B cell (primary cell): Measurements from ENCODE around the gene SLC35F3. TPM values are rescaled to one million over a fixed set of nuclear protein-coding genes. Genes with fewer than 3 reads are reported as not detected.
"Not testable (repeated sequence)": the region's sequence is repeated elsewhere in the genome, so short reads cannot be mapped to it uniquely, and the experiment has no call there.

Experiments
- ATAC-seq: fragments of 200-7000 bp; cut with Tn5 transposase; one replicate; pipeline ENCODE4 v1.10.0; 2021; ENCODE audit warnings: low read depth, mild to moderate bottlenecking, moderate number of reproducible peaks, moderate library complexity
- CTCF ChIA-PET: fragments of 350-600 bp; sonication (Branson Sonifier 250); formaldehyde crosslinking; loops from one replicate; lab custom pipeline; 2021; ENCODE audit warnings: antibody characterized with exemption, inconsistent platforms; lab: Charles Lee
- POLR2A ChIA-PET: fragments of 350-600 bp; sonication (Branson Sonifier 250); formaldehyde crosslinking; loops from one replicate; lab custom pipeline; 2021; ENCODE audit warnings: antibody characterized with exemption; lab: Charles Lee
- DNase-seq: peaks from one replicate; pipeline ENCODE4 v3.0.0; 2013
- H2AFZ ChIP-seq: 2 replicates; pipeline ENCODE4 v1.6.1; 2012; ENCODE audit warnings: mild to moderate bottlenecking, low read depth, low read length; ENCODE audit not compliant: insufficient read depth, poor library complexity, severe bottlenecking
- H3K27ac ChIP-seq, 2 donors: 1 replicate in 1 of 2; 2 replicates in 1 of 2; pipeline ENCODE4 v1.5.1; 2012 to 2013; ENCODE audit warnings: low read length in 2 of 2, mild to moderate bottlenecking in 2 of 2, moderate library complexity in 1 of 2
- H3K27me3 ChIP-seq, 4 experiments: fragments of 200-600 bp in 1 of 4; sonication (generic) in 1 of 4; replicated peaks in 1 of 4; 1 replicate in 2 of 4; 2 replicates in 2 of 4; pipeline versions ENCODE4 v1.6.1 to v1.7.0; 2013 to 2016; ENCODE audit warnings: low read length in 3 of 4, mild to moderate bottlenecking in 2 of 4, mixed read lengths in 1 of 4, moderate library complexity in 1 of 4; ENCODE audit not compliant: insufficient read depth in 4 of 4, control insufficient read depth in 3 of 4; ENCODE audit errors: control extremely low read depth in 1 of 4
- H3K36me3 ChIP-seq, 2 experiments: replicated peaks in 1 of 2; 1 replicate in 1 of 2; 2 replicates in 1 of 2; pipeline versions ENCODE4 v1.6.1 to v1.7.1; 2013; ENCODE audit warnings: low read length in 1 of 2; ENCODE audit not compliant: insufficient read depth in 2 of 2, control insufficient read depth in 1 of 2; ENCODE audit errors: control extremely low read depth in 1 of 2, extremely low read depth in 1 of 2
- H3K4me1 ChIP-seq, 2 donors: fragments of 200-600 bp in 1 of 2; sonication (generic) in 1 of 2; 1 replicate in 1 of 2; 2 replicates in 1 of 2; pipeline versions ENCODE4 v1.5.1 to v1.6.1; 2013 to 2017; ENCODE audit warnings: low read length in 2 of 2; ENCODE audit not compliant: control insufficient read depth in 2 of 2, insufficient read depth in 2 of 2
- H3K4me2 ChIP-seq: replicated peaks from 2 replicates; pipeline ENCODE3; 2012; ENCODE audit warnings: mild to moderate bottlenecking, low read depth, low read length; ENCODE audit not compliant: poor library complexity, severe bottlenecking
- H3K4me3 ChIP-seq, 5 experiments: fragments of 200-600 bp in 1 of 5; sonication (generic) in 1 of 5; 1 replicate in 3 of 5; 2 replicates in 2 of 5; pipeline versions ENCODE4 v1.5.1 to v1.7.0; 2011 to 2016; ENCODE audit warnings: low read length in 4 of 5, mild to moderate bottlenecking in 4 of 5, low read depth in 2 of 5, control low read depth in 1 of 5, moderate library complexity in 1 of 5; ENCODE audit not compliant: insufficient read depth in 1 of 5; ENCODE audit errors: control extremely low read depth in 1 of 5, extremely low read depth in 1 of 5
- H3K79me2 ChIP-seq: fragments of 200-600 bp; sonication (generic); one replicate; pipeline ENCODE4 v1.6.0; 2016; ENCODE audit warnings: low read length; ENCODE audit not compliant: control insufficient read depth, insufficient read depth
- H3K9ac ChIP-seq: fragments of 200-600 bp; sonication (generic); 2 replicates; pipeline ENCODE4 v1.6.1; 2017; ENCODE audit warnings: mild to moderate bottlenecking, low read length, moderate library complexity
- H3K9me3 ChIP-seq, 3 donors: one replicate each; pipeline versions ENCODE4 v1.6.1 to v1.7.1; 2013; ENCODE audit warnings: low read length in 2 of 3; ENCODE audit not compliant: control insufficient read depth in 2 of 3, insufficient read depth in 1 of 3; ENCODE audit errors: control extremely low read depth in 1 of 3
- H4K20me1 ChIP-seq: 2 replicates; pipeline ENCODE4 v1.6.0; 2012; ENCODE audit warnings: mild to moderate bottlenecking, low read length; ENCODE audit not compliant: insufficient read depth, control insufficient read depth, poor library complexity, severe bottlenecking
- H3K27ac Mint-ChIP-seq: one replicate; pipeline ENCODE4 v1.8.0; 2021; ENCODE audit warnings: mixed read lengths
- H3K27me3 Mint-ChIP-seq: one replicate; pipeline ENCODE4 v1.8.0; 2021; ENCODE audit warnings: mixed read lengths
- H3K4me1 Mint-ChIP-seq: one replicate; pipeline ENCODE4 v1.8.0; 2021; ENCODE audit warnings: mixed read lengths
- H3K4me3 Mint-ChIP-seq: one replicate; pipeline ENCODE4 v1.8.0; 2021; ENCODE audit warnings: mixed read lengths
- H3K9me3 Mint-ChIP-seq: one replicate; pipeline ENCODE4 v1.8.0; 2022; ENCODE audit warnings: mixed read lengths; ENCODE audit not compliant: insufficient read depth
- EZH2 ChIP-seq: IDR thresholded peaks from 2 replicates; pipeline ENCODE4 v1.6.1; 2012; ENCODE audit warnings: borderline replicate concordance, low read depth, mild to moderate bottlenecking, moderate library complexity, low read length; ENCODE audit not compliant: insufficient read depth, poor library complexity, severe bottlenecking
- WGBS: methylation state at CpG from one replicate; pipeline ENCODE4 v1.1.5; 2013; ENCODE audit warnings: missing lambda C conversion rate; ENCODE audit not compliant: insufficient coverage; 5-methylcytosine and 5-hydroxymethylcytosine counted together
- intact Hi-C: fragments of 100-400 bp; cut with micrococcal nuclease; formaldehyde crosslinking; loops from one replicate; pipeline ENCODE4 v1.10.0; 2022
- polyA plus RNA-seq: library from polyadenylated mRNA; depleted of rRNA; stranded (reverse); fragments of >200 nt; gene quantifications from 2 replicates; pipeline ENCODE4 v1.2.3, GENCODE V29; 2012
- total RNA-seq, 2 donors: library from RNA; stranded (reverse); fragments of 120-200 nt in 1 of 2; gene quantifications; 1 replicate in 1 of 2; 2 replicates in 1 of 2; pipeline versions ENCODE4 v1.2.3 to v1.2.4, GENCODE V29; 2013 to 2022
- TF ChIP-seq, protein P1 (sequence below): fragments of 200-600 bp; IDR thresholded peaks from one replicate; pipeline ENCODE4 v1.8.0; 2022; ENCODE audit warnings: antibody characterized with exemption, mild to moderate bottlenecking

SLC35F3 gene
- total and polyA plus RNA-seq, 2 donors (not counting 1 experiment from before 2014, with no cell fraction given) = not detected

DNA sequence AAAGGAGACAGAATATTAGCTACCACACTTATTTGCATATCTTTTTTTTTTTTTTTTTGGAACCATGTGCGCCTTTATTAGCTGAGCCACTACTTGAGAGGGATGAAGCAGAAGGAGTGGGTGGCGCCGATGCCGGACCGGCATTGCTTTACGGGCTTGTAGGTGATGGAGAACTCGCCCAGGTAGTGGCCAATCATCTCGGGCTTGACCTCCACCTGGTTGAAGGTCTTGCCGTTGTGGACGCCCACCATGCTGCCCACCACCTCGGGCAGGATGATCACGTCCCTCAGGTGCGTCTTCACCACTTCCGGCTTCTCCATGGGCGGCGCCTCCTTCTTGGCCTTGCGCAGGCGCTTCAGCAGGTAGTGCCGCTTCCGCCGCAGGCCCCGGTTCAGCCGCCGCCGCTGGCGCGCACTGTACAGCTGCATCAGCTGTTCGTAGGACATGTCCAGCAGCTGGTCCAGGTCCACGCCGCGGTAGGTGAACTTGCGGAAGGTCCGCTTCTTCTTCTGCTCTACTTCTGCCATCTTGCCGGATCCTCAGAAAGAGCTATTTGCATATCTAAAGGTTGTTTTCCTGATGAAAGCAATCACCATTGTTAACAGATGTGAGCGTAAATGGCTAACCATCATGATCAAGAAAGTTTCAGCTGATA lies 452.3 kb downstream of the SLC35F3 start:
- peak overlapping the region; percentile 89 for H3K4me3 Mint-ChIP-seq
- ChIA-PET CTCF (interaction anchor here (1.0 to 1.2 kb wide), 3 partner anchors 20 to 44 kb away, joined by 3 read pairs; no protein-coding TSS in a partner anchor), POLR2A (interaction anchor here (1.2 kb wide), 1 partner anchor 17 kb away, joined by 5 read pairs; the partner anchor contains the start of gene COA6)
- H3K27me3 ChIP-seq, H4K20me1 ChIP-seq, H3K9me3 ChIP-seq, H3K9me3 Mint-ChIP-seq, H3K4me1 ChIP-seq, H3K4me1 Mint-ChIP-seq, H3K79me2 ChIP-seq, H3K36me3 ChIP-seq: not testable (repeated sequence)
- WGBS = 70% methylated on average over 32 of the region's 35 CpGs
- Histone ChIP-seq H3K4me2 (peak overlapping the region; percentile 62), H3K4me3 (peak overlapping the region; percentile 22 to 64 (median 52)), H3K27ac (peak overlapping the region; percentile 30 to 39), H2AFZ (peak overlapping the region; percentile 67), H3K9ac (peak overlapping the region; percentile 53)
- ATAC-seq (peak; percentile 69), DNase-seq (peak; percentile 73)
- peaks cover 19% of the 10 kb centered on the region for H3K27me3 Mint-ChIP-seq
- intact Hi-C loops = loop anchor here (1.0 kb wide), 1 partner anchor 17 kb away; the partner anchor contains the start of gene COA6
- H3K27ac Mint-ChIP-seq = peak overlapping the region; percentile 88

DNA sequence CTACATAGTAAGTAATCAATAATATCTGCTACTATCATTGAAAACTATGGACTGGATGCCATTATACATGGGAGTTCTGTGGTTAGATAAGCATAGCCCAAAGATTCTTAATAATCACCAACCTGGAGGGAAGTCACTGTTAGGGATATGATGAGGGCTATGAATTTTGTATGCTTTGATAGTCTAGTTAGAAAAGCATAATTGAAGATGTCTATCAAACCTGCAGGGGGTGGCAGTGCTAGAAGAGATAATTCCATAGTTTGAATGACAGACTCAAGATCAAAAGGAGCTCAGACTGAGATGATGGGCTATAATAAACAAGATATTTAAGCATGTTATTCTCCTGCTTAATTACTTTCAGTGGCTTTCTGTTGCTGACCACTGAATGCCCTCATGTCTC lies 453.4 kb downstream of the SLC35F3 start:
- Histone ChIP-seq H3K9ac (no peak overlapping the region), H2AFZ (no peak overlapping the region), H3K4me2 (peak overlapping the region; percentile 62), H3K27me3 (no peaks in the 10 kb centered on the region), H3K4me3 (no peak overlapping the region), H3K9me3 (peaks cover 0 to 3% (median 2%) of the 10 kb centered on the region in 3 donors), H3K79me2 (no peaks in the 10 kb centered on the region), H3K36me3 (no peaks in the 10 kb centered on the region), H4K20me1 (no peaks in the 10 kb centered on the region), H3K27ac (no peak overlapping the region), H3K4me1 (peaks cover 0 to 4% of the 10 kb centered on the region in 2 donors)
- no peak for ATAC-seq
- peak overlapping the region; percentile 1 for H3K4me3 Mint-ChIP-seq
- no peak for DNase-seq
- no peaks in the 10 kb centered on the region for H3K9me3 Mint-ChIP-seq
- H3K27ac Mint-ChIP-seq = no peak overlapping the region
- H3K4me1 Mint-ChIP-seq = no peaks in the 10 kb centered on the region
- TF ChIP-seq EZH2 = no peak
- TF ChIP-seq, protein P1, sequence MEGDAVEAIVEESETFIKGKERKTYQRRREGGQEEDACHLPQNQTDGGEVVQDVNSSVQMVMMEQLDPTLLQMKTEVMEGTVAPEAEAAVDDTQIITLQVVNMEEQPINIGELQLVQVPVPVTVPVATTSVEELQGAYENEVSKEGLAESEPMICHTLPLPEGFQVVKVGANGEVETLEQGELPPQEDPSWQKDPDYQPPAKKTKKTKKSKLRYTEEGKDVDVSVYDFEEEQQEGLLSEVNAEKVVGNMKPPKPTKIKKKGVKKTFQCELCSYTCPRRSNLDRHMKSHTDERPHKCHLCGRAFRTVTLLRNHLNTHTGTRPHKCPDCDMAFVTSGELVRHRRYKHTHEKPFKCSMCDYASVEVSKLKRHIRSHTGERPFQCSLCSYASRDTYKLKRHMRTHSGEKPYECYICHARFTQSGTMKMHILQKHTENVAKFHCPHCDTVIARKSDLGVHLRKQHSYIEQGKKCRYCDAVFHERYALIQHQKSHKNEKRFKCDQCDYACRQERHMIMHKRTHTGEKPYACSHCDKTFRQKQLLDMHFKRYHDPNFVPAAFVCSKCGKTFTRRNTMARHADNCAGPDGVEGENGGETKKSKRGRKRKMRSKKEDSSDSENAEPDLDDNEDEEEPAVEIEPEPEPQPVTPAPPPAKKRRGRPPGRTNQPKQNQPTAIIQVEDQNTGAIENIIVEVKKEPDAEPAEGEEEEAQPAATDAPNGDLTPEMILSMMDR = no peak
- H3K27me3 Mint-ChIP-seq = peaks cover 12% of the 10 kb centered on the region
- intact Hi-C loops = loop anchor here (1.0 kb wide), 1 partner anchor 15 kb away; the partner anchor contains the start of gene COA6
- CTCF ChIA-PET = interaction anchor here (1.0 to 1.2 kb wide), 2 partner anchors 31 to 45 kb away, joined by 3 read pairs; no protein-coding TSS in a partner anchor
- POLR2A ChIA-PET = no interaction called here
